ENCODE data around the gene SOCS7.

The SOCS7 gene

GRCh38 chr17:38418693-38419507 is 67.3 kb downstream of the SOCS7 start:
- no peak for DNase-seq (ENCODE audit: low read depth in 1 of 2, low spot score in 1 of 2)

GRCh38 chr17:38419508-38419981 is 67.9 kb downstream of the SOCS7 start:
- no peak for DNase-seq (ENCODE audit: low read depth in 1 of 2, low spot score in 1 of 2)

GRCh38 chr17:38420518-38420917 is 68.9 kb downstream of the SOCS7 start:
- no peak for DNase-seq (ENCODE audit: low read depth in 1 of 2, low spot score in 1 of 2)

- DNase-seq (ENCODE audit: low read depth in 1 of 2, low spot score in 1 of 2) = no peak
Observed at GRCh38 chr17:38421171-38421841, 69.7 kb downstream of the SOCS7 start.

- DNase-seq (ENCODE audit: low read depth in 1 of 2, low spot score in 1 of 2) = no peak
Observed at GRCh38 chr17:38421871-38422827, 70.5 kb downstream of the SOCS7 start.

GRCh38 chr17:38424297-38424972 is 72.8 kb downstream of the SOCS7 start:
- DNase-seq (ENCODE audit: low read depth in 1 of 2, low spot score in 1 of 2) = no peak

- DNase-seq (ENCODE audit: low read depth in 1 of 2, low spot score in 1 of 2) = no peak
Observed at GRCh38 chr17:38425031-38425430, 73.4 kb downstream of the SOCS7 start.

GRCh38 chr17:38425744-38426143 is 74.1 kb downstream of the SOCS7 start:
- no peak for DNase-seq (ENCODE audit: low read depth in 1 of 2, low spot score in 1 of 2)

- DNase-seq (ENCODE audit: low read depth in 1 of 2, low spot score in 1 of 2) = no peak
Observed at GRCh38 chr17:38426441-38426840, 74.8 kb downstream of the SOCS7 start.

GRCh38 chr17:38427160-38427949 is 75.7 kb downstream of the SOCS7 start:
- no peak for DNase-seq (ENCODE audit: low read depth in 1 of 2, low spot score in 1 of 2)

- peak in 1 of 2 donors; percentile 23 for DNase-seq (ENCODE audit: low read depth in 1 of 2, low spot score in 1 of 2)
Observed at GRCh38 chr17:38428112-38428642, 76.5 kb downstream of the SOCS7 start, which contains the start of gene ARHGAP23. Gene ARHGAP23 (plus strand): TSS chr17:38428464. CDS start chr17:38428486, 22 bp downstream.

GRCh38 chr17:38428643-38429371 is 77.2 kb downstream of the SOCS7 start:
- no peak for DNase-seq (ENCODE audit: low read depth in 1 of 2, low spot score in 1 of 2)

- no peak for DNase-seq (ENCODE audit: low read depth in 1 of 2, low spot score in 1 of 2)
Observed at GRCh38 chr17:38429476-38430100, 77.9 kb downstream of the SOCS7 start.

- DNase-seq (ENCODE audit: low read depth in 1 of 2, low spot score in 1 of 2) = no peak
Observed at GRCh38 chr17:38430316-38430715, 78.7 kb downstream of the SOCS7 start.

- no peak for DNase-seq (ENCODE audit: low read depth in 1 of 2, low spot score in 1 of 2)
Observed at GRCh38 chr17:38430822-38431221, 79.2 kb downstream of the SOCS7 start.

GRCh38 chr17:38431346-38432145 is 79.9 kb downstream of the SOCS7 start:
- DNase-seq (ENCODE audit: low read depth in 1 of 2, low spot score in 1 of 2) = no peak

- DNase-seq (ENCODE audit: low read depth in 1 of 2, low spot score in 1 of 2) = no peak
Observed at GRCh38 chr17:38434178-38434665, 82.6 kb downstream of the SOCS7 start.
